ENCODE data around the gene LHFPL6. TPM values are rescaled to one million over a fixed set of nuclear protein-coding genes. Genes with fewer than 3 reads are reported as not detected.

LHFPL6 gene
- total and polyA plus RNA-seq, 4 donors = 58.1 to 214 (median 169) TPM

GRCh38 chr13:39311619-39312018 is 291.4 kb downstream of the LHFPL6 start:
- DNase-seq (no peak), ATAC-seq (ENCODE audit: low FRiP score) (no peak)
- Histone ChIP-seq H3K4me3 (ENCODE audit: low read length in 2 of 2) (no peak overlapping the region), H3K4me1 (ENCODE audit: control insufficient read depth in 1 of 2, insufficient read depth in 2 of 2, low read length in 2 of 2) (peaks cover 1 to 10% of the 10 kb centered on the region in 2 donors), H3K36me3 (ENCODE audit: control insufficient read depth in 1 of 2, insufficient read depth in 2 of 2, low read length in 1 of 2) (no peaks in the 10 kb centered on the region), H3K27me3 (ENCODE audit: control insufficient read depth in 1 of 2, insufficient read depth in 2 of 2, low read length in 1 of 2) (no peaks in the 10 kb centered on the region), H3K27ac (ENCODE audit: low read depth in 1 of 2, low read length in 2 of 2) (no peak overlapping the region), H3K9me3 (ENCODE audit: control insufficient read depth, low read length) (no peaks in the 10 kb centered on the region)
- 11% methylated on average over 4 of the region's 4 CpGs for WGBS, 2 donors
- intact Hi-C loops (cut with DNase I) = no loop called here

DNA sequence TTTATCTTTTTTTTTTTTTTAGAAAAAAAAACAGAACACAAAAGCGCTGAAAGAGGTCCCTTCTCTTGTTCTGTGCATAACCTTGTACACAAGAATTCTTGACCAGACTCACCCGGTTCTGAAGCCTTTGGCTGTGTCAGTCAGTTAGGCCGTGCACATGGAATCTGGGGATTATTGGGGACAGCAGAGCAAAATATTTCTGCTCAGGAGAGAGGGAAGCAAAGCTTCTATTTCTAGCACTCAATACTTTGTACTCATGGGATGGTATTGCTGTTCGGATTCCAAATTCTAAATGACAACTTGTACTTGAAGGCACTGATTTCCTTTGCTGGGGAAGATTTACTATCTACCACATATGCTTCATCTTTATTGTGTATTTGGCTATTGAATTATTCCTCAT is 292.0 kb downstream of the LHFPL6 start:
- Histone ChIP-seq H3K27me3 (ENCODE audit: control insufficient read depth in 1 of 2, insufficient read depth in 2 of 2, low read length in 1 of 2) (no peaks in the 10 kb centered on the region), H3K4me3 (ENCODE audit: low read length in 2 of 2) (no peak overlapping the region), H3K4me1 (ENCODE audit: control insufficient read depth in 1 of 2, insufficient read depth in 2 of 2, low read length in 2 of 2) (peaks cover 1 to 10% of the 10 kb centered on the region in 2 donors), H3K9me3 (ENCODE audit: control insufficient read depth, low read length) (no peaks in the 10 kb centered on the region), H3K27ac (ENCODE audit: low read depth in 1 of 2, low read length in 2 of 2) (no peak overlapping the region), H3K36me3 (ENCODE audit: control insufficient read depth in 1 of 2, insufficient read depth in 2 of 2, low read length in 1 of 2) (no peaks in the 10 kb centered on the region)
- intact Hi-C loops (cut with DNase I) = no loop called here
- WGBS, 2 donors = 46 to 48% methylated on average over 4 of the region's 4 CpGs
- no peak for DNase-seq
- no peak for ATAC-seq (ENCODE audit: low FRiP score)

GRCh38 chr13:39306639-39307589 is 296.1 kb downstream of the LHFPL6 start:
- H3K4me3 ChIP-seq (ENCODE audit: low read length in 2 of 2) = no peak overlapping the region
- H3K9me3 ChIP-seq (ENCODE audit: control insufficient read depth, low read length) = no peaks in the 10 kb centered on the region
- 89 to 91% methylated on average over 16 of the region's 16 CpGs for WGBS, 2 donors
- no peaks in the 10 kb centered on the region for H3K36me3 ChIP-seq (ENCODE audit: control insufficient read depth in 1 of 2, insufficient read depth in 2 of 2, low read length in 1 of 2)
- ATAC-seq (ENCODE audit: low FRiP score) = no peak
- H3K27me3 ChIP-seq (ENCODE audit: control insufficient read depth in 1 of 2, insufficient read depth in 2 of 2, low read length in 1 of 2) = peaks cover 0 to 1% of the 10 kb centered on the region in 2 donors
- intact Hi-C loops (cut with DNase I) = no loop called here
- no peak for DNase-seq
- peaks cover 1 to 10% of the 10 kb centered on the region in 2 donors for H3K4me1 ChIP-seq (ENCODE audit: control insufficient read depth in 1 of 2, insufficient read depth in 2 of 2, low read length in 2 of 2)
- no peak overlapping the region for H3K27ac ChIP-seq (ENCODE audit: low read depth in 1 of 2, low read length in 2 of 2)

DNA sequence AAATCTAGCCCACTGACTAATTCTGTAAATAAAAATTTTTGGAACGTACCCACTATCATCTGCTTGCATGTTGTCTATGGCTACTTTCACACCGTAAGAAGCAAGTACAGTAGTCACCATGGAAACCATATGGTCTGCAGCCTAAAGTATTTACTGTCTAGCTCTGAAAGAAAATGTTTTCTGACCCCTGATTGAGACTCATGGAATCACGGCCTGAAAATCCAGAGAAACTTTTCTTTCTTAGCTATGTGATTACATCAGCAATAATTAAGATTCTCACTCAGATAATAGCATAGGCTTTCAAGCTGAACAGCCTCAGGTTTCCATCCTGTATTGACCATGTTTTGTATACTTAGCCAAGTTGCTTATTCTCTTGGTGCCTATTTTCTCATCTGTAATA is 300.2 kb downstream of the LHFPL6 start:
- Histone ChIP-seq H3K27ac (ENCODE audit: low read depth in 1 of 2, low read length in 2 of 2) (no peak overlapping the region), H3K9me3 (ENCODE audit: control insufficient read depth, low read length) (no peaks in the 10 kb centered on the region), H3K4me1 (ENCODE audit: control insufficient read depth in 1 of 2, insufficient read depth in 2 of 2, low read length in 2 of 2) (no peaks in the 10 kb centered on the region), H3K36me3 (ENCODE audit: control insufficient read depth in 1 of 2, insufficient read depth in 2 of 2, low read length in 1 of 2) (no peaks in the 10 kb centered on the region), H3K27me3 (ENCODE audit: control insufficient read depth in 1 of 2, insufficient read depth in 2 of 2, low read length in 1 of 2) (peaks cover 0 to 1% of the 10 kb centered on the region in 2 donors), H3K4me3 (ENCODE audit: low read length in 2 of 2) (no peak overlapping the region)
- WGBS, 2 donors = 82 to 84% methylated on average over 3 of the region's 3 CpGs
- DNase-seq (no peak), ATAC-seq (ENCODE audit: low FRiP score) (no peak)
- intact Hi-C loops (cut with DNase I) = no loop called here

GRCh38 chr13:39298951-39299350 is 304.0 kb downstream of the LHFPL6 start:
- no peak overlapping the region for H3K27ac ChIP-seq (ENCODE audit: low read depth in 1 of 2, low read length in 2 of 2)

DNA sequence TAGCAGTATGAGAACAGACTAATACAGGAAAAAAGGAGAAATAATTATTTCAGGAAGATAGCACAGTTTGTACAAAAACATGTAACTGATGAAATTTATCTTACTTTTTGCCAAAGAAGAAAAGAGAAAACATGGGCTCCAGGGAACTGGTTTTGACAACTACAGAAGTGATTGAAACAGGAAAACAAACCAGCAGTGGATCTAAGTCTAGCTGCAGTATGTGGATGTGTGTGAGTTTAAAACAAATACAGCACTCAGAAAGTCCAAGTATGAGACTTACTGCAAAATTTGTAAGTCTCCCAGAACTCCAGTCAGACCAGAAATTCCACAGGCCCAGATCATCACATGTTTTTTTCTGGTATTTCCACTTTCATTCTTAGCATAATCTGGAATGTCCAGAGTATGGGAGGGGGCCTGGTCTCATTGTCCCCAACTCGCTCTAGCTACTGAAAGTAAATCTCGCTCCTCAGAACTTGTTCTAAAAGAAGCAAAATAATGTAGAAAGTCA is 305.3 kb downstream of the LHFPL6 start:
- Histone ChIP-seq H3K36me3 (ENCODE audit: control insufficient read depth in 1 of 2, insufficient read depth in 2 of 2, low read length in 1 of 2) (no peaks in the 10 kb centered on the region), H3K9me3 (ENCODE audit: control insufficient read depth, low read length) (no peaks in the 10 kb centered on the region), H3K27ac (ENCODE audit: low read depth in 1 of 2, low read length in 2 of 2) (no peak overlapping the region), H3K27me3 (ENCODE audit: control insufficient read depth in 1 of 2, insufficient read depth in 2 of 2, low read length in 1 of 2) (no peaks in the 10 kb centered on the region), H3K4me3 (ENCODE audit: low read length in 2 of 2) (no peak overlapping the region), H3K4me1 (ENCODE audit: control insufficient read depth in 1 of 2, insufficient read depth in 2 of 2, low read length in 2 of 2) (no peaks in the 10 kb centered on the region)
- intact Hi-C loops (cut with DNase I) = no loop called here
- DNase-seq (no peak), ATAC-seq (ENCODE audit: low FRiP score) (no peak)
- 46 to 76% methylated on average over 2 of the region's 2 CpGs for WGBS, 2 donors

More at GRCh38 chr13:39298951-39299350, 304.0 kb downstream of the LHFPL6 start:
- H3K4me1 ChIP-seq (ENCODE audit: control insufficient read depth in 1 of 2, insufficient read depth in 2 of 2, low read length in 2 of 2) = no peaks in the 10 kb centered on the region
- H3K9me3 ChIP-seq (ENCODE audit: control insufficient read depth, low read length) = no peaks in the 10 kb centered on the region
- H3K36me3 ChIP-seq (ENCODE audit: control insufficient read depth in 1 of 2, insufficient read depth in 2 of 2, low read length in 1 of 2) = no peaks in the 10 kb centered on the region
- H3K27me3 ChIP-seq (ENCODE audit: control insufficient read depth in 1 of 2, insufficient read depth in 2 of 2, low read length in 1 of 2) = peaks cover 0 to 1% of the 10 kb centered on the region in 2 donors
- no peak for ATAC-seq (ENCODE audit: low FRiP score)
- DNase-seq = no peak
- intact Hi-C loops (cut with DNase I) = no loop called here
- H3K4me3 ChIP-seq (ENCODE audit: low read length in 2 of 2) = no peak overlapping the region

- DNase-seq = no peak
- no peak overlapping the region for H3K27ac ChIP-seq (ENCODE audit: low read depth in 1 of 2, low read length in 2 of 2)
- no peaks in the 10 kb centered on the region for H3K4me1 ChIP-seq (ENCODE audit: control insufficient read depth in 1 of 2, insufficient read depth in 2 of 2, low read length in 2 of 2)
- intact Hi-C loops (cut with DNase I) = no loop called here
- no peaks in the 10 kb centered on the region for H3K9me3 ChIP-seq (ENCODE audit: control insufficient read depth, low read length)
- 91 to 96% methylated on average over 1 of the region's 1 CpG for WGBS, 2 donors
- H3K4me3 ChIP-seq (ENCODE audit: low read length in 2 of 2) = no peak overlapping the region
- no peak for ATAC-seq (ENCODE audit: low FRiP score)
- no peaks in the 10 kb centered on the region for H3K27me3 ChIP-seq (ENCODE audit: control insufficient read depth in 1 of 2, insufficient read depth in 2 of 2, low read length in 1 of 2)
- H3K36me3 ChIP-seq (ENCODE audit: control insufficient read depth in 1 of 2, insufficient read depth in 2 of 2, low read length in 1 of 2) = no peaks in the 10 kb centered on the region
Measured at GRCh38 chr13:39297023-39297422, 306.0 kb downstream of the LHFPL6 start.

DNA sequence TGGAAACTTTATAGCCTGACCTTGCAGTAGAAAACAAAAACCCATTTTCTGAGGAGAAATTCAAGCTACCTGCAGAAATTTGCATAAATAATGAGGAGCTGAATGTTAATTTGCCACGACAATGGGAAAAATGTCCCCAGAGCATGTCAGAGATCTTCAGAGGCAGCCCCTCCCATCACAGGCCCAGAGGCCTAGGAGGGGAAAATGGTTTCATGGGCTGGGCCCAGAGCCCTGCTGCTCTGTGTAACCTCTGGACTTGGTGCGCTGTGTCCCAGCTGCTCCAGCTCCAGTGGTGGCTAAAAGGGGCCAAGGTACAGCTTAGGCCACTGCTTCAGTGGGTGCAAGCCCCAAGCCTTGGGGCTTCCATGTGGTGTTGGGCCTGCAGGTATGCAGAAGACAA is 306.8 kb downstream of the LHFPL6 start:
- H3K27me3 ChIP-seq (ENCODE audit: control insufficient read depth in 1 of 2, insufficient read depth in 2 of 2, low read length in 1 of 2) = no peaks in the 10 kb centered on the region
- ATAC-seq (ENCODE audit: low FRiP score) (no peak), DNase-seq (no peak)
- H3K4me3 ChIP-seq (ENCODE audit: low read length in 2 of 2) = no peak overlapping the region
- intact Hi-C loops (cut with DNase I) = no loop called here
- 74 to 100% methylated on average over 2 of the region's 2 CpGs for WGBS, 2 donors
- H3K4me1 ChIP-seq (ENCODE audit: control insufficient read depth in 1 of 2, insufficient read depth in 2 of 2, low read length in 2 of 2) = no peaks in the 10 kb centered on the region
- H3K27ac ChIP-seq (ENCODE audit: low read depth in 1 of 2, low read length in 2 of 2) = no peak overlapping the region
- no peaks in the 10 kb centered on the region for H3K9me3 ChIP-seq (ENCODE audit: control insufficient read depth, low read length)
- H3K36me3 ChIP-seq (ENCODE audit: control insufficient read depth in 1 of 2, insufficient read depth in 2 of 2, low read length in 1 of 2) = no peaks in the 10 kb centered on the region

Measured in aorta (tissue), 5 donors.